Measurements from ENCODE around the gene MAT2A. TPM values are rescaled to one million over a fixed set of nuclear protein-coding genes. Genes with fewer than 3 reads are reported as not detected.
"Not testable (repeated sequence)": the region's sequence is repeated elsewhere in the genome, so short reads cannot be mapped to it uniquely, and the experiment has no call there.

Gene MAT2A
- total RNA-seq, 4 donors from 2014 or later, result 153 to 234 (median 167) TPM

DNA sequence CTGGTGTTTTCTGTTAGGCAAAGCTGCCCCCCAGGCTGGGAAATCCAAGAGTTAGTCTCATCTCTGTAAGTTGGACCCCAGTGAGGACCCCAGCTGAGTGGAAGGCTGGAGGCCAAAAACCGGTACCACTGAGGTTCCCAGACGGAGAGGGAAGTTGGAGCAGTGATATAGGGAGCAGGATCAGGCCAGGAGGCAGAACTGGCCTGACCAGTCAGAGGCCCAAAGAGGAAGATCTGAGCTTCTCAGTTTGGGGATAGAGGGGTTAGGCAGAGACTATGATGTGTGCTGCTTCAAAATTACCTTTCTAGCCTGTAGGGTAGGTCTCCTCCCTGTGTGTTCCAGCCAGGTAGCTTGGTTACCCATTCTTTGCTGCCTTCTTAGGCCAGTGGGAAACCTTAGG is 52.0 kb downstream of the MAT2A start:
- Histone ChIP-seq H3K27ac (peak overlapping the region; percentile 84), H3K36me3 (no peaks in the 10 kb centered on the region), H3K27me3 (no peaks in the 10 kb centered on the region), H3K4me1 (peaks cover 70% of the 10 kb centered on the region), H3K4me3 (no peak overlapping the region), H3K9me3 (no peaks in the 10 kb centered on the region)
- 86% methylated on average over 2 of the region's 2 CpGs for WGBS
- no peak for DNase-seq (ENCODE audit: low spot score in 2 of 2)
- TF ChIP-seq EP300 (IDR thresholded peaks at IDR 0.05), result no peak
- TF ChIP-seq POLR2AphosphoS5 (IDR thresholded peaks at IDR 0.05), result no peak
- TF ChIP-seq, protein P1, sequence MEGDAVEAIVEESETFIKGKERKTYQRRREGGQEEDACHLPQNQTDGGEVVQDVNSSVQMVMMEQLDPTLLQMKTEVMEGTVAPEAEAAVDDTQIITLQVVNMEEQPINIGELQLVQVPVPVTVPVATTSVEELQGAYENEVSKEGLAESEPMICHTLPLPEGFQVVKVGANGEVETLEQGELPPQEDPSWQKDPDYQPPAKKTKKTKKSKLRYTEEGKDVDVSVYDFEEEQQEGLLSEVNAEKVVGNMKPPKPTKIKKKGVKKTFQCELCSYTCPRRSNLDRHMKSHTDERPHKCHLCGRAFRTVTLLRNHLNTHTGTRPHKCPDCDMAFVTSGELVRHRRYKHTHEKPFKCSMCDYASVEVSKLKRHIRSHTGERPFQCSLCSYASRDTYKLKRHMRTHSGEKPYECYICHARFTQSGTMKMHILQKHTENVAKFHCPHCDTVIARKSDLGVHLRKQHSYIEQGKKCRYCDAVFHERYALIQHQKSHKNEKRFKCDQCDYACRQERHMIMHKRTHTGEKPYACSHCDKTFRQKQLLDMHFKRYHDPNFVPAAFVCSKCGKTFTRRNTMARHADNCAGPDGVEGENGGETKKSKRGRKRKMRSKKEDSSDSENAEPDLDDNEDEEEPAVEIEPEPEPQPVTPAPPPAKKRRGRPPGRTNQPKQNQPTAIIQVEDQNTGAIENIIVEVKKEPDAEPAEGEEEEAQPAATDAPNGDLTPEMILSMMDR (IDR thresholded peaks at IDR 0.05), result no peak
- TF ChIP-seq POLR2A (IDR thresholded peaks at IDR 0.05), result no peak

GRCh38 chr2:85591563-85591962 is 52.6 kb downstream of the MAT2A start:
- H3K9me3 ChIP-seq, result no peaks in the 10 kb centered on the region
- no peaks in the 10 kb centered on the region for H3K27me3 ChIP-seq
- no peaks in the 10 kb centered on the region for H3K36me3 ChIP-seq
- peak overlapping the region; percentile 84 for H3K27ac ChIP-seq
- TF ChIP-seq POLR2AphosphoS5 (IDR thresholded peaks at IDR 0.05) (no peak), POLR2A (IDR thresholded peaks at IDR 0.05) (no peak), EP300 (IDR thresholded peaks at IDR 0.05) (no peak)
- TF ChIP-seq, protein P1 (IDR thresholded peaks at IDR 0.05), result no peak
- 85% methylated on average over 11 of the region's 12 CpGs for WGBS
- H3K4me1 ChIP-seq, result peaks cover 70% of the 10 kb centered on the region
- no peak for DNase-seq (ENCODE audit: low spot score in 2 of 2)
- H3K4me3 ChIP-seq, result no peak overlapping the region

DNA sequence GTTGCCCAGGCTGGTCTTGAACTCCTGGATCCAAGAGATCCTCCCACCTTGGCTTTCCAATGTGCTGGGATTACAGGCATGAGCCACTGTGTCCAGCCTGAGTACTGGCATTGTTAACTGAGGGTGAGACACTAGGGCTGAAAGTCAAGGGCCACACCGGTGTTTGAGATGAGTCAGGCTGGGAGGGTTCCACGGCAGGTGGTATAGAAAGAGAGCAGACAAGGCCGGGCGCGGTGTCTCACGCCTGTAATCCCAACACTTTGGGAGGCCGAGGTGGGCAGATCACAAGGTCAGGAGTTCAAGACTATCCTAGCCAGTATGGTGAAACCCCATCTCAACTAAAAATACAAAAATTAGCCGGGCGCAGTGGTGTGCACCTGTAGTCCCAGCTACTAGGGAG is 53.3 kb downstream of the MAT2A start:
- Histone ChIP-seq H3K27ac (peak overlapping the region; percentile 84), H3K4me1 (peaks cover 71% of the 10 kb centered on the region)
- H3K4me3 ChIP-seq; DNase-seq (ENCODE audit: low spot score in 2 of 2); H3K36me3 ChIP-seq; H3K27me3 ChIP-seq; H3K9me3 ChIP-seq: not testable (repeated sequence)
- 86% methylated on average over 9 of the region's 9 CpGs for WGBS

GRCh38 chr2:85593023-85593422 is 54.1 kb downstream of the MAT2A start:
- 40% methylated on average over 1 of the region's 3 CpGs for WGBS
- no peak for DNase-seq (ENCODE audit: low spot score in 2 of 2)
- H3K36me3 ChIP-seq, result peaks cover 11% of the 10 kb centered on the region
- H3K9me3 ChIP-seq, result no peaks in the 10 kb centered on the region
- TF ChIP-seq POLR2A (IDR thresholded peaks at IDR 0.05) (no peak), POLR2AphosphoS5 (IDR thresholded peaks at IDR 0.05) (no peak), EP300 (IDR thresholded peaks at IDR 0.05) (no peak)
- TF ChIP-seq, protein P1 (IDR thresholded peaks at IDR 0.05), result no peak
- H3K27me3 ChIP-seq, result no peaks in the 10 kb centered on the region
- H3K4me3 ChIP-seq, result no peak overlapping the region
- H3K4me1 ChIP-seq, result peaks cover 67% of the 10 kb centered on the region
- no peak overlapping the region for H3K27ac ChIP-seq

Other genes with a start within 250 kb of the MAT2A start
- gene TGOLN2, start 211.2 kb upstream of the MAT2A start, total RNA-seq, result 100 to 1,000 TPM in 1 of 4 donors, 10 to 100 TPM in 3; 62.5 to 118 (median 72.0) TPM
- 100 to 1,000 TPM in 3 of 4 donors, 10 to 100 TPM in 1; 92.4 to 126 (median 117) TPM for gene RETSAT, start 184.6 kb upstream of the MAT2A start, total RNA-seq
- gene ELMOD3, start 184.4 kb upstream of the MAT2A start, total RNA-seq, result 10 to 100 TPM; 24.4 to 41.8 (median 30.0) TPM
- gene CAPG, start 128.8 kb upstream of the MAT2A start, total RNA-seq, result 100 to 1,000 TPM; 139 to 212 (median 172) TPM
- not detected for gene SH2D6, start 120.5 kb upstream of the MAT2A start, total RNA-seq
- 10 to 100 TPM; 23.2 to 38.9 (median 27.7) TPM for gene GGCX, start 22.3 kb downstream of the MAT2A start, total RNA-seq
- 100 to 1,000 TPM in 1 of 4 donors, 10 to 100 TPM in 3; 85.5 to 123 (median 96.0) TPM for gene VAMP8, start 38.4 kb downstream of the MAT2A start, total RNA-seq
- 10 to 100 TPM in 2 of 4 donors, 1 to 10 TPM in 2; 7.9 to 24.1 (median 14.0) TPM for gene VAMP5, start 45.3 kb downstream of the MAT2A start, total RNA-seq
- gene RNF181, start 56.6 kb downstream of the MAT2A start, total RNA-seq, result 100 to 1,000 TPM in 3 of 4 donors, 10 to 100 TPM in 1; 89.9 to 127 (median 110) TPM
- 10 to 100 TPM; 13.1 to 15.0 (median 14.1) TPM for gene TMEM150A, start 63.5 kb downstream of the MAT2A start, total RNA-seq
- gene C2orf68, start 72.9 kb downstream of the MAT2A start, total RNA-seq, result 10 to 100 TPM; 15.8 to 28.1 (median 18.3) TPM
- gene USP39, start 77.0 kb downstream of the MAT2A start, total RNA-seq, result 10 to 100 TPM; 38.2 to 44.0 (median 40.4) TPM
- not detected for gene SFTPB, start 129.0 kb downstream of the MAT2A start, total RNA-seq
- gene GNLY, start 155.2 kb downstream of the MAT2A start, total RNA-seq, result 1 to 10 TPM in 3 of 4 donors, not detected in 1; 1.6 to 4.8 (median 1.9) TPM
- 10 to 100 TPM in 3 of 4 donors, 1 to 10 TPM in 1; 9.7 to 30.3 (median 27.3) TPM for gene ATOH8, start 214.8 kb downstream of the MAT2A start, total RNA-seq

All from suprapubic skin (tissue), 4 donors.